ENCODE data around the gene AASS.
A peak's percentile ranks its signal among the peaks of the same experiment; 100 is the strongest.
"Not testable (repeated sequence)": the region's sequence is repeated elsewhere in the genome, so short reads cannot be mapped to it uniquely, and the experiment has no call there.

Gene AASS

DNA sequence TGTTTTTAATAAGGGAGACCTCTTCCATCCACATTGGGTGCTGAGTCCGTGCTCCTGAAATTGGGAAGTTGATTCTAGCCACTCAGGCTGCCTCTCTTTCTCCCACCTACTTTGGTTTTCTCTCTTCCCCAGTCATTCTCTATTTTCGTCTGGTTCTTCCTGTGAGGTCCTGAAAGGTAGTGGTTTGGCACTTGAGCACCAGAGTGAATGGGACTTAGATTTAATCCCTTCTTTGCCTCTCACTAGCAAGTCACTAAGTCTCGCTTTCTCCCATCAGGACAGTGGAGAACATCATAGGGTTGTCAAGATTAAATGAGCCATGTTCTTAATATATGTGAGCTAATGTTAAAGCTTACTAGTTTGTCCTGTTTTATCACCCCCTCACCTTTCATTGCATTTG is 4.0 kb upstream of the AASS start:
- H3K4me3 ChIP-seq (ENCODE audit: low read depth in 1 of 5, low read length in 5 of 5), result no peak overlapping the region
- H3K36me3 ChIP-seq (ENCODE audit: control insufficient read depth in 5 of 5, insufficient read depth in 5 of 5, low read length in 5 of 5), result no peaks in the 10 kb centered on the region
- peaks cover 0 to 16% (median 11%) of the 10 kb centered on the region in 5 donors for H3K4me1 ChIP-seq (ENCODE audit: control insufficient read depth in 5 of 5, insufficient read depth in 5 of 5, low read length in 5 of 5)
- H3K27me3 ChIP-seq (ENCODE audit: control insufficient read depth in 5 of 5, insufficient read depth in 4 of 5, low read length in 5 of 5), result no peaks in the 10 kb centered on the region
- H3K27ac ChIP-seq (ENCODE audit: low read depth, low read length), result no peak overlapping the region
- H3K9me3 ChIP-seq (ENCODE audit: control insufficient read depth in 5 of 5, low read length in 5 of 5), result no peaks in the 10 kb centered on the region
- no peak overlapping the region for H3K9ac ChIP-seq (ENCODE audit: low read length in 5 of 5)

DNA sequence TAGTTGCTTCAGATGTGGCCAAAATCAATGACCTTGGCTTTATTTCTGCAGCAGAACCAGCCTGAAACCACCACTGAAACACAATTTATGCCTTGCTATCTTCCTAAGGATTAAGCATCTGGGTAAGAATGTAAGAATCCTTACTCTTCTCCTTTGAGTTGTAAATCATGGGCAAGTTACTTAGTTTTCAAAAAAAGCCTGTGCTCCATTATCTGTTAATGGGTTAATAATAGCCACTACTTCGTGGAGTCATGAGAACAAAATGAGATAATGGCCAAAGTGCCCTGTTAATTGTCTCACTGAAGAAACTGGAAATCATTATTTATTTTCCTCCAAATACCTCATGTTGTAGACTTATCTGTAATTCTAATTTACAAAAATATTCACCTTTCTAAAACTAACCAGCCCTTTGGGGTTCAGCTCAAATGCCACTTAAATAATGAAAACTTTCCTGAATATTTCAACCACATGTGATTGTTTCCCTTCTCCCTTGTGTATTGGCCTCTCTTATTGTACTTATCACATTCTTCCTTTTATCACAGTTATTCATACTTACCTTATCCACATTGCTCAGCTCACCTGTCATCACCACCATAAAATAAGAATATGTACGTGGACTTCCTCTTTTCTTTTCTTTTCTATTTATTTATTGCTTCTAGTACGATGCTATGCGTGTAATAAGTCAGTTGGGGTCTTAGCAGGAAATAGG is 2.0 kb upstream of the AASS start:
- H3K36me3 ChIP-seq (ENCODE audit: control insufficient read depth in 5 of 5, insufficient read depth in 5 of 5, low read length in 5 of 5), result no peaks in the 10 kb centered on the region
- no peak overlapping the region for H3K27ac ChIP-seq (ENCODE audit: low read depth, low read length)
- peaks cover 0 to 20% (median 15%) of the 10 kb centered on the region in 5 donors for H3K4me1 ChIP-seq (ENCODE audit: control insufficient read depth in 5 of 5, insufficient read depth in 5 of 5, low read length in 5 of 5)
- no peak overlapping the region for H3K4me3 ChIP-seq (ENCODE audit: low read depth in 1 of 5, low read length in 5 of 5)
- H3K9ac ChIP-seq (ENCODE audit: low read length in 5 of 5), result no peak overlapping the region
- H3K9me3 ChIP-seq (ENCODE audit: control insufficient read depth in 5 of 5, low read length in 5 of 5), result no peaks in the 10 kb centered on the region
- H3K27me3 ChIP-seq (ENCODE audit: control insufficient read depth in 5 of 5, insufficient read depth in 4 of 5, low read length in 5 of 5), result no peaks in the 10 kb centered on the region

- Histone ChIP-seq H3K27ac (ENCODE audit: low read depth, low read length) (peak overlapping the region; percentile 94), H3K36me3 (ENCODE audit: control insufficient read depth in 5 of 5, insufficient read depth in 5 of 5, low read length in 5 of 5) (no peaks in the 10 kb centered on the region), H3K9ac (ENCODE audit: low read length in 5 of 5) (peak overlapping the region; percentile 59 to 97 (median 91)), H3K4me3 (ENCODE audit: low read depth in 1 of 5, low read length in 5 of 5) (peak overlapping the region; percentile 82 to 97 (median 88)), H3K4me1 (ENCODE audit: control insufficient read depth in 5 of 5, insufficient read depth in 5 of 5, low read length in 5 of 5) (peaks cover 0 to 20% (median 15%) of the 10 kb centered on the region in 5 donors), H3K27me3 (ENCODE audit: control insufficient read depth in 5 of 5, insufficient read depth in 4 of 5, low read length in 5 of 5) (no peaks in the 10 kb centered on the region), H3K9me3 (ENCODE audit: control insufficient read depth in 5 of 5, low read length in 5 of 5) (no peaks in the 10 kb centered on the region)
These were observed 686 bp downstream of the AASS start for GRCh38 chr7:122143376-122143750.

- Histone ChIP-seq H3K36me3 (ENCODE audit: control insufficient read depth in 5 of 5, insufficient read depth in 5 of 5, low read length in 5 of 5) (no peaks in the 10 kb centered on the region), H3K27ac (ENCODE audit: low read depth, low read length) (no peak overlapping the region), H3K4me1 (ENCODE audit: control insufficient read depth in 5 of 5, insufficient read depth in 5 of 5, low read length in 5 of 5) (peaks cover 0 to 41% (median 32%) of the 10 kb centered on the region in 5 donors), H3K27me3 (ENCODE audit: control insufficient read depth in 5 of 5, insufficient read depth in 4 of 5, low read length in 5 of 5) (no peaks in the 10 kb centered on the region), H3K9me3 (ENCODE audit: control insufficient read depth in 5 of 5, low read length in 5 of 5) (no peaks in the 10 kb centered on the region), H3K9ac (ENCODE audit: low read length in 5 of 5) (no peak overlapping the region), H3K4me3 (ENCODE audit: low read depth in 1 of 5, low read length in 5 of 5) (no peak overlapping the region)
These were observed 3.1 kb downstream of the AASS start for GRCh38 chr7:122140918-122141317.

DNA sequence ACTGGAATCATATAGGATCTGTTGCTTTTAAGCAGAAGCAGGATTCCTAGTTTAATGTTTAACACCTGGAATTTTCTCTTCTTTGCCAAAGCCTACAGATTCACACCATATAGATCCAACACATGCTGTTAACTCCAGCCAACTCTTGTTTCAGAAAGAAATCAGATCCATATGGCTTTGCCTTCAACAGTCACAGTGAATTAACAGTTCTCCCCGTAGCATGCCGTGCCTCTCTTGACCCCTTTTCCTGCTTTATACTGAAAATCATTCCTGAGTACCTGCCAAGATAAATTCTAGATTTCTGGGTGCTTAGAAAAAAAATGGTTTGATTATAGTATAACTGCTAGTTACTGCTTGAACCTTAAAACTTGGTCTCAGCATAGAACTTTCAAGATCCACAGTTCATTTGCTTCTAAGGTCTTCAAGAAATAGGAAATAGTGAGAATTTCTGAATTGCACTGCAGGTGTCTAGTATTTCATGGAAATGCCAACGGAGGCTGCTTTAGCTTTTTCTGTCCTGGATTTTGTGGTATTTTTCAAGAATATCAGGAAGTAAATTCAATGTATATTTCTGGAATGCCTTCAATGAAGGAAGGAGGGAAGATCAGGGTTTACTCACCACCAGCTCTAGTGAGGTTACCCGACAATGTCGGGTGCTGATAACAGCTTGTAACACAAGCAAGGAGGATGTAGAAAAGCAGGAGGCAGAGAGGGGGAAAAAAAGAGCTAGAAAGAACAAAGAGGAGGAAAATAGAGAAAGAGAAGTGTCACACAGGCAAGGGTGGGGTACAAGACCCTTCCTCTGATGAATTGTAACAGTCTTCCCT is 6.6 kb downstream of the AASS start:
- H3K27ac ChIP-seq (ENCODE audit: low read depth, low read length), result peak overlapping the region; percentile 18
- peaks cover 0 to 22% (median 21%) of the 10 kb centered on the region in 5 donors for H3K4me1 ChIP-seq (ENCODE audit: control insufficient read depth in 5 of 5, insufficient read depth in 5 of 5, low read length in 5 of 5)
- peak overlapping the region in 4 of 5 donors; percentile 28 to 76 (median 58) for H3K9ac ChIP-seq (ENCODE audit: low read length in 5 of 5)
- H3K4me3 ChIP-seq (ENCODE audit: low read depth in 1 of 5, low read length in 5 of 5), result peak overlapping the region; percentile 52 to 72 (median 62)
- no peaks in the 10 kb centered on the region for H3K27me3 ChIP-seq (ENCODE audit: control insufficient read depth in 5 of 5, insufficient read depth in 4 of 5, low read length in 5 of 5)
- H3K9me3 ChIP-seq (ENCODE audit: control insufficient read depth in 5 of 5, low read length in 5 of 5), result no peaks in the 10 kb centered on the region
- peaks cover 0 to under 1% (median 0%) of the 10 kb centered on the region in 5 donors for H3K36me3 ChIP-seq (ENCODE audit: control insufficient read depth in 5 of 5, insufficient read depth in 5 of 5, low read length in 5 of 5)

GRCh38 chr7:122136639-122137245 is 7.3 kb downstream of the AASS start:
- Histone ChIP-seq H3K4me3 (ENCODE audit: low read depth in 1 of 5, low read length in 5 of 5) (peak overlapping the region; percentile 52 to 72 (median 62)), H3K27ac (ENCODE audit: low read depth, low read length) (peak overlapping the region; percentile 18)

GRCh38 chr7:122136078-122136477 is 8.0 kb downstream of the AASS start:
- Histone ChIP-seq H3K27ac (ENCODE audit: low read depth, low read length) (no peak overlapping the region), H3K27me3 (ENCODE audit: control insufficient read depth in 5 of 5, insufficient read depth in 4 of 5, low read length in 5 of 5) (no peaks in the 10 kb centered on the region), H3K4me1 (ENCODE audit: control insufficient read depth in 5 of 5, insufficient read depth in 5 of 5, low read length in 5 of 5) (peaks cover 0 to 22% (median 21%) of the 10 kb centered on the region in 5 donors), H3K36me3 (ENCODE audit: control insufficient read depth in 5 of 5, insufficient read depth in 5 of 5, low read length in 5 of 5) (peaks cover 0 to 2% (median 0%) of the 10 kb centered on the region in 5 donors), H3K9ac (ENCODE audit: low read length in 5 of 5) (no peak overlapping the region), H3K4me3 (ENCODE audit: low read depth in 1 of 5, low read length in 5 of 5) (peak overlapping the region in 1 of 5 donors; percentile 69), H3K9me3 (ENCODE audit: control insufficient read depth in 5 of 5, low read length in 5 of 5) (no peaks in the 10 kb centered on the region)

More at GRCh38 chr7:122136639-122137245, 7.3 kb downstream of the AASS start:
- peaks cover 0 to 2% (median 0%) of the 10 kb centered on the region in 5 donors for H3K36me3 ChIP-seq (ENCODE audit: control insufficient read depth in 5 of 5, insufficient read depth in 5 of 5, low read length in 5 of 5)
- no peaks in the 10 kb centered on the region for H3K27me3 ChIP-seq (ENCODE audit: control insufficient read depth in 5 of 5, insufficient read depth in 4 of 5, low read length in 5 of 5)
- H3K9ac ChIP-seq (ENCODE audit: low read length in 5 of 5), result peak overlapping the region; percentile 3 to 76 (median 56)
- H3K4me1 ChIP-seq (ENCODE audit: control insufficient read depth in 5 of 5, insufficient read depth in 5 of 5, low read length in 5 of 5), result peaks cover 0 to 22% (median 21%) of the 10 kb centered on the region in 5 donors
- no peaks in the 10 kb centered on the region for H3K9me3 ChIP-seq (ENCODE audit: control insufficient read depth in 5 of 5, low read length in 5 of 5)

GRCh38 chr7:122135275-122135674 is 8.8 kb downstream of the AASS start:
- Histone ChIP-seq H3K4me3 (ENCODE audit: low read depth in 1 of 5, low read length in 5 of 5) (no peak overlapping the region), H3K4me1 (ENCODE audit: control insufficient read depth in 5 of 5, insufficient read depth in 5 of 5, low read length in 5 of 5) (peaks cover 0 to 22% (median 21%) of the 10 kb centered on the region in 5 donors), H3K9me3 (ENCODE audit: control insufficient read depth in 5 of 5, low read length in 5 of 5) (no peaks in the 10 kb centered on the region), H3K36me3 (ENCODE audit: control insufficient read depth in 5 of 5, insufficient read depth in 5 of 5, low read length in 5 of 5) (peaks cover 0 to 2% (median 0%) of the 10 kb centered on the region in 5 donors), H3K27ac (ENCODE audit: low read depth, low read length) (no peak overlapping the region), H3K27me3 (ENCODE audit: control insufficient read depth in 5 of 5, insufficient read depth in 4 of 5, low read length in 5 of 5) (no peaks in the 10 kb centered on the region), H3K9ac (ENCODE audit: low read length in 5 of 5) (no peak overlapping the region)

- not testable (repeated sequence) for H3K9me3 ChIP-seq (ENCODE audit: control insufficient read depth in 5 of 5, low read length in 5 of 5); H3K9ac ChIP-seq (ENCODE audit: low read length in 5 of 5); H3K4me3 ChIP-seq (ENCODE audit: low read depth in 1 of 5, low read length in 5 of 5); H3K27ac ChIP-seq (ENCODE audit: low read depth, low read length); H3K36me3 ChIP-seq (ENCODE audit: control insufficient read depth in 5 of 5, insufficient read depth in 5 of 5, low read length in 5 of 5); H3K27me3 ChIP-seq (ENCODE audit: control insufficient read depth in 5 of 5, insufficient read depth in 4 of 5, low read length in 5 of 5)
- H3K4me1 ChIP-seq (ENCODE audit: control insufficient read depth in 5 of 5, insufficient read depth in 5 of 5, low read length in 5 of 5), result peaks cover 0 to 22% (median 21%) of the 10 kb centered on the region in 5 donors
These were observed 9.3 kb downstream of the AASS start for GRCh38 chr7:122134793-122135192.

Data from subcutaneous abdominal adipose tissue (tissue), 5 donors.